Astrocyte (in vitro differentiated cells and primary cell): ENCODE measurements around the gene PNPLA7. TPM values are rescaled to one million over a fixed set of nuclear protein-coding genes. Genes with fewer than 3 reads are reported as not detected.

Experiments used
- DNase-seq: peaks from one replicate; pipeline ENCODE4 v3.0.0-alpha.2; 2010; ENCODE audit warnings: low read depth
- FAIRE-seq: peaks from 2 replicates; lab custom pipeline; 2011; peaks lifted over from hg19 to GRCh38; lab: Jason Lieb, UNC
- H2AFZ ChIP-seq: 2 replicates; pipeline ENCODE4 v1.6.0; 2012; ENCODE audit warnings: low read depth, low read length, inconsistent platforms
- H3K27ac ChIP-seq: 2 replicates; pipeline ENCODE4 v1.5.1; 2011; ENCODE audit warnings: low read depth, low read length, inconsistent platforms
- H3K27me3 ChIP-seq: 2 replicates; pipeline ENCODE4 v1.6.0; 2011; ENCODE audit warnings: low read length, inconsistent platforms; ENCODE audit not compliant: insufficient read depth
- H3K36me3 ChIP-seq: 2 replicates; pipeline ENCODE4 v1.5.1; 2011; ENCODE audit warnings: low read length, inconsistent platforms; ENCODE audit not compliant: insufficient read depth
- H3K4me1 ChIP-seq: 2 replicates; pipeline ENCODE4 v1.5.1; 2011; ENCODE audit warnings: low read length, inconsistent platforms; ENCODE audit not compliant: insufficient read depth
- H3K4me2 ChIP-seq: 2 replicates; pipeline ENCODE4 v1.6.0; 2012; ENCODE audit warnings: low read length, inconsistent platforms
- H3K4me3 ChIP-seq: 2 replicates; pipeline ENCODE4 v1.5.1; 2011; ENCODE audit warnings: low read depth, mild to moderate bottlenecking, low read length, inconsistent platforms; ENCODE audit not compliant: insufficient read depth
- H3K79me2 ChIP-seq: 2 replicates; pipeline ENCODE4 v1.6.0; 2012; ENCODE audit warnings: mild to moderate bottlenecking, low read length, inconsistent platforms; ENCODE audit not compliant: insufficient read depth
- H3K9ac ChIP-seq: 2 replicates; pipeline ENCODE4 v1.6.0; 2012; ENCODE audit warnings: mild to moderate bottlenecking, low read length, inconsistent platforms
- H3K9me3 ChIP-seq: 2 replicates; pipeline ENCODE4 v1.5.1; 2012; ENCODE audit warnings: low read depth, mild to moderate bottlenecking, low read length, inconsistent platforms; ENCODE audit not compliant: insufficient read depth
- H4K20me1 ChIP-seq: 2 replicates; pipeline ENCODE4 v1.6.0; 2012; ENCODE audit warnings: low read length, inconsistent platforms; ENCODE audit not compliant: insufficient read depth
- H3K27ac Mint-ChIP-seq: one replicate; pipeline ENCODE4 v1.8.0; 2021; ENCODE audit warnings: mild to moderate bottlenecking, mixed read lengths; ENCODE audit not compliant: unreplicated experiment
- H3K27me3 Mint-ChIP-seq: one replicate; pipeline ENCODE4 v1.8.0; 2021; ENCODE audit warnings: low read depth, mixed read lengths; ENCODE audit not compliant: unreplicated experiment
- H3K36me3 Mint-ChIP-seq: one replicate; pipeline ENCODE4 v1.8.0; 2021; ENCODE audit warnings: low read depth, mixed read lengths; ENCODE audit not compliant: unreplicated experiment
- H3K4me1 Mint-ChIP-seq: one replicate; pipeline ENCODE4 v1.8.0; 2021; ENCODE audit warnings: low read depth, mixed read lengths; ENCODE audit not compliant: unreplicated experiment
- H3K4me3 Mint-ChIP-seq: one replicate; pipeline ENCODE4 v1.8.0; 2021; ENCODE audit warnings: mild to moderate bottlenecking, moderate library complexity, mixed read lengths; ENCODE audit not compliant: unreplicated experiment
- H3K9me3 Mint-ChIP-seq: one replicate; pipeline ENCODE4 v1.8.0; 2021; ENCODE audit warnings: mild to moderate bottlenecking, mixed read lengths; ENCODE audit not compliant: unreplicated experiment
- EZH2 ChIP-seq: IDR thresholded peaks from 2 replicates; pipeline ENCODE4 v1.6.1; 2012; ENCODE audit warnings: mild to moderate bottlenecking, low read length, inconsistent platforms; ENCODE audit not compliant: insufficient read depth
- total RNA-seq: library from RNA; stranded (reverse); gene quantifications from 2 replicates; pipeline ENCODE4 v1.2.1, GENCODE V29; 2021
- TF ChIP-seq, protein P1 (sequence below): IDR thresholded peaks from 2 replicates; pipeline ENCODE4 v1.5.1; 2011; ENCODE audit warnings: low read depth, mild to moderate bottlenecking, inconsistent platforms, low read length, moderate library complexity; ENCODE audit not compliant: insufficient read depth

Gene PNPLA7
- total RNA-seq, 1 donor from 2014 or later: 2.6 TPM

DNA sequence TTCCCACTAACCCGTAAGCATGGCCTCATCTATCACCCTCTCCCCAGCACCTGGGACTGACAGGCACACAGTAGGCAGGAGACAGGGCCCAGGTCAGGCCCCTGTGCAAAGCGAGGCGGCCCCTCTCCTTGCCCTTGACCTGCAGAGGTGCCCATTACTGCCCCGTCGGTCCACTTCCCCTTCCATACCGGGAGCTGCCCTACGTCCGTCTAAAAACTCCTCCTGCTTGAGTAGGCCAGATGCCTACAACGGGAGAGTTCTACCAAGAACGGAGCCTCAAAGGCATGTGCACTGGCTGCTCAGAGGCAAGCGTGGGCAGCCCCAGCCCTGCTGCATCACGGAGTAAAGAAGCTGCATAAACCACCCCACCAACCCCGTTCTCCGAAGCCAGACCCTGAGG is 33.1 kb upstream of the PNPLA7 start:
- TF ChIP-seq, protein P1, sequence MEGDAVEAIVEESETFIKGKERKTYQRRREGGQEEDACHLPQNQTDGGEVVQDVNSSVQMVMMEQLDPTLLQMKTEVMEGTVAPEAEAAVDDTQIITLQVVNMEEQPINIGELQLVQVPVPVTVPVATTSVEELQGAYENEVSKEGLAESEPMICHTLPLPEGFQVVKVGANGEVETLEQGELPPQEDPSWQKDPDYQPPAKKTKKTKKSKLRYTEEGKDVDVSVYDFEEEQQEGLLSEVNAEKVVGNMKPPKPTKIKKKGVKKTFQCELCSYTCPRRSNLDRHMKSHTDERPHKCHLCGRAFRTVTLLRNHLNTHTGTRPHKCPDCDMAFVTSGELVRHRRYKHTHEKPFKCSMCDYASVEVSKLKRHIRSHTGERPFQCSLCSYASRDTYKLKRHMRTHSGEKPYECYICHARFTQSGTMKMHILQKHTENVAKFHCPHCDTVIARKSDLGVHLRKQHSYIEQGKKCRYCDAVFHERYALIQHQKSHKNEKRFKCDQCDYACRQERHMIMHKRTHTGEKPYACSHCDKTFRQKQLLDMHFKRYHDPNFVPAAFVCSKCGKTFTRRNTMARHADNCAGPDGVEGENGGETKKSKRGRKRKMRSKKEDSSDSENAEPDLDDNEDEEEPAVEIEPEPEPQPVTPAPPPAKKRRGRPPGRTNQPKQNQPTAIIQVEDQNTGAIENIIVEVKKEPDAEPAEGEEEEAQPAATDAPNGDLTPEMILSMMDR: no peak
- TF ChIP-seq EZH2: no peak
- H3K4me3 Mint-ChIP-seq: no peak overlapping the region
- peaks cover 24% of the 10 kb centered on the region for H3K36me3 ChIP-seq

DNA sequence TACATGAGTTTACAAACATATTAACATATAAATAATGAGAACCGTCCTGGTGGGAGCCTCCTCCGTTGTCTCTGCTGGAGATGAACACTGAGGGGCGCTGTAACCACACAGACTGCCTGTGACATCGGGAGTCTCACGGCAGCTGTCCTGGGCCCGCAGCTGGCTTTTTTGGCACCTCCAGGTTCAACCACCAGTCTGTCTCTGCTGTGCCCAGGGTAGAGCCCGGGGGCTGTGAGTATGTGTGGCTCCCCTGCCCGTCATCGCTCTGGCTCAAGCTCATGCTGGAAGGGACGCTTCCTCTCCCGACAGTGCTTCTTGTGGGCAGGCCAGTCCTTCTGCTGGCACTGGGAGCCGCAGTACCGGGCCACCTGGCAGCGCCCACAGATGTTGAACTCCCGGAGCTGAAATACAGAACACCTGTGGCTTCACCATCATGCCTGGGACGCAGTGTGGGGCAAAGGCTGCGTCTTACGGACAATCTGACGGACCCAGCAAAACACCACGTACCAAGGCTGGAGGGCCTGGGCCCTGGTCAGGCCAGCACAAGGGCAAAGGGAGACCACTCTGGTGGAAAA is 32.2 kb upstream of the PNPLA7 start:
- Histone ChIP-seq H3K4me2 (no peak overlapping the region), H3K4me3 (no peak overlapping the region), H3K27me3 (no peaks in the 10 kb centered on the region), H3K79me2 (peaks cover 40% of the 10 kb centered on the region), H2AFZ (no peak overlapping the region), H3K27ac (no peak overlapping the region), H3K36me3 (peaks cover 16% of the 10 kb centered on the region), H4K20me1 (peaks cover 50% of the 10 kb centered on the region), H3K9me3 (no peaks in the 10 kb centered on the region), H3K9ac (no peak overlapping the region), H3K4me1 (peaks cover 11% of the 10 kb centered on the region)
- Mint-ChIP-seq H3K4me1 (peaks cover 2% of the 10 kb centered on the region), H3K4me3 (no peak overlapping the region), H3K36me3 (peaks cover 4% of the 10 kb centered on the region), H3K27me3 (no peaks in the 10 kb centered on the region), H3K9me3 (no peaks in the 10 kb centered on the region), H3K27ac (no peak overlapping the region)
- no peak for FAIRE-seq
- TF ChIP-seq, protein P1: no peak
- TF ChIP-seq EZH2: no peak
- no peak for DNase-seq

More for the DNA sequence above, 33.1 kb upstream of the PNPLA7 start:
- H3K36me3 Mint-ChIP-seq: peaks cover 8% of the 10 kb centered on the region
- Histone ChIP-seq H2AFZ (no peak overlapping the region), H3K27me3 (no peaks in the 10 kb centered on the region), H3K9ac (no peak overlapping the region), H3K9me3 (no peaks in the 10 kb centered on the region), H3K27ac (no peak overlapping the region), H3K79me2 (peaks cover 43% of the 10 kb centered on the region), H3K4me1 (peaks cover 5% of the 10 kb centered on the region), H3K4me3 (no peak overlapping the region), H3K4me2 (no peak overlapping the region), H4K20me1 (peaks cover 54% of the 10 kb centered on the region)
- FAIRE-seq: no peak
- peaks cover 4% of the 10 kb centered on the region for H3K4me1 Mint-ChIP-seq
- no peaks in the 10 kb centered on the region for H3K27me3 Mint-ChIP-seq
- DNase-seq: no peak
- no peaks in the 10 kb centered on the region for H3K9me3 Mint-ChIP-seq
- H3K27ac Mint-ChIP-seq: no peak overlapping the region
